Panc1 (cell line): ENCODE data around the gene RFX6.

ENCODE experiments used
- CTCF ChIP-seq: fragments of 450-650 bp; IDR thresholded peaks from 2 replicates; pipeline ENCODE4 v1.5.1; 2017; ENCODE audit warnings: mild to moderate bottlenecking
- POLR2AphosphoS5 ChIP-seq: IDR thresholded peaks from 2 replicates; pipeline ENCODE4 v1.6.1; 2012; ENCODE audit warnings: mild to moderate bottlenecking, low read depth, low read length, moderate library complexity
- REST ChIP-seq, 2 experiments: IDR thresholded peaks; 2 replicates each; pipeline ENCODE4 v1.6.1; 2011 to 2012; ENCODE audit warnings: low read depth in 2 of 2, control low read depth in 1 of 2, low read length in 1 of 2, mild to moderate bottlenecking in 1 of 2, moderate library complexity in 1 of 2; ENCODE audit not compliant: insufficient read depth in 1 of 2

DNA sequence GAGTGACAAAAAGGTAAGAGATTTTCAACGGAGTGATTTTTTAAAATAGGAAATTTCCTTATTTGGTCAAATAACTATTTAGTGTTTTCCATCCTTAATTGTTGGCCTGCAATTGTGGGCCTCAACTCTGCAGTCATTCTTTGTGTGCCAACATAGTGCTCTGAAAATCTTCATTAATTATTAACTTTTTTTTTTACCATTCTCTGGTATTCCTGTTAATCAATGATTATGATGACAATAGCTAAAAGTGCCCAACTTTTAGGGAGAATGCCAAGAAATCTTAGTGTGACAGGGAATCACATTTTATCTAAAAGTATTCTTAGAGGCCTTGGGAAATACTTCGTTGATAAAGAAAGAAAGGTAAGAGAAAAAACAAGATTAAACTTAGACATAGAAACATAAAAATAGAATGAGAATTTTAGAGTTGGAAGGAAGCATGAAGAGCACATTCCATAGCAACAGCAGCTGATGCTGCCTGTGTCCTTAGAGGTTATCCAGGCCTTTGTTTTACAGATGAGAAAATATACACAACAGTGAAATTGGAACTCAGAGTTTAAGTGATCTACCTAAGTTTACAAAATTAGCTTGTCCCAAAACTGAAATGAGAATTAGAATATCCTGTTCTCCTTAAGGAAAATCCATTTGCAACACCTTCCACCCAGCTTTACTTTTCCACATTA is 49.3 kb upstream of the RFX6 start:
- TF ChIP-seq CTCF (no peak), POLR2AphosphoS5 (no peak), REST (IDR thresholded peaks at IDR 0.05; ENCODE audit: insufficient read depth in 1 of 2, low read depth in 2 of 2, low read length in 1 of 2) (no peak)
